Vagina (tissue), 2 donors: Measurements from ENCODE around the gene GALNT15.

Experiments used
- POLR2AphosphoS5 ChIP-seq, 2 donors: sonication (generic); formaldehyde crosslinking; IDR thresholded peaks; one replicate each; pipeline ENCODE4 v1.9.0; 2017; ENCODE audit warnings: antibody characterized with exemption in 2 of 2, mild to moderate bottlenecking in 2 of 2, low read depth in 1 of 2; ENCODE audit not compliant: insufficient read depth in 1 of 2
- TF ChIP-seq, protein P1 (sequence below), 3 experiments: fragments of 450-650 bp in 2 of 3; fragments of 200-600 bp in 1 of 3; sonication (generic) in 1 of 3; IDR thresholded peaks; one replicate each; pipeline ENCODE4 v1.5.1; 2017 to 2019; ENCODE audit warnings: antibody characterized with exemption in 3 of 3, mild to moderate bottlenecking in 2 of 3, moderate library complexity in 2 of 3

DNA sequence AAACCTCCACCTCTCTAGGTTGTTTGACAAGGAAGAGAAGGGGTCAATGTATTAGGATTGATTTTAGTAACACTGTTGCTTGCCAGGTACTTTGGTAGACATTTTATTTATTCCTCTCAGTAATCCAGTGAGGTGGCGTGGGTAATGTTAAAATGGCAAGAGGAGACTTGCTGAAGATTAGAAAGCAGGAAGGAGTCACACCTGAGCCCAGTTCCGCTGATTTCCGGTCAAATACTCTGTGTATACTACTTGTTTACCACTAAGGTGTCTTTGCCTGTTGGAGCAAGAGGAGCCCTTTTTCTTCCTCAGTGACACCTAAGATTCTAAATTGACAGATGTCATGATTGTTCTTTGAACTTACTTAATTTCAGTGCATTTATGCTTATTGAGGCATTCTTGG lies 92.2 kb downstream of the GALNT15 start:
- TF ChIP-seq POLR2AphosphoS5 (IDR thresholded peaks at IDR 0.05; ENCODE audit: insufficient read depth in 1 of 2, low read depth in 1 of 2), result no peak
- TF ChIP-seq, protein P1, sequence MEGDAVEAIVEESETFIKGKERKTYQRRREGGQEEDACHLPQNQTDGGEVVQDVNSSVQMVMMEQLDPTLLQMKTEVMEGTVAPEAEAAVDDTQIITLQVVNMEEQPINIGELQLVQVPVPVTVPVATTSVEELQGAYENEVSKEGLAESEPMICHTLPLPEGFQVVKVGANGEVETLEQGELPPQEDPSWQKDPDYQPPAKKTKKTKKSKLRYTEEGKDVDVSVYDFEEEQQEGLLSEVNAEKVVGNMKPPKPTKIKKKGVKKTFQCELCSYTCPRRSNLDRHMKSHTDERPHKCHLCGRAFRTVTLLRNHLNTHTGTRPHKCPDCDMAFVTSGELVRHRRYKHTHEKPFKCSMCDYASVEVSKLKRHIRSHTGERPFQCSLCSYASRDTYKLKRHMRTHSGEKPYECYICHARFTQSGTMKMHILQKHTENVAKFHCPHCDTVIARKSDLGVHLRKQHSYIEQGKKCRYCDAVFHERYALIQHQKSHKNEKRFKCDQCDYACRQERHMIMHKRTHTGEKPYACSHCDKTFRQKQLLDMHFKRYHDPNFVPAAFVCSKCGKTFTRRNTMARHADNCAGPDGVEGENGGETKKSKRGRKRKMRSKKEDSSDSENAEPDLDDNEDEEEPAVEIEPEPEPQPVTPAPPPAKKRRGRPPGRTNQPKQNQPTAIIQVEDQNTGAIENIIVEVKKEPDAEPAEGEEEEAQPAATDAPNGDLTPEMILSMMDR (IDR thresholded peaks at IDR 0.05), result no peak
